GM12874 (cell line): ENCODE data around the gene JAKMIP2.

Source experiments
- TF ChIP-seq, protein P1 (sequence below): IDR thresholded peaks from 2 replicates; pipeline ENCODE4 v1.5.1; 2011; ENCODE audit warnings: low read depth, mild to moderate bottlenecking, control low read depth, low read length, moderate library complexity; ENCODE audit not compliant: insufficient read depth

The JAKMIP2 gene

DNA sequence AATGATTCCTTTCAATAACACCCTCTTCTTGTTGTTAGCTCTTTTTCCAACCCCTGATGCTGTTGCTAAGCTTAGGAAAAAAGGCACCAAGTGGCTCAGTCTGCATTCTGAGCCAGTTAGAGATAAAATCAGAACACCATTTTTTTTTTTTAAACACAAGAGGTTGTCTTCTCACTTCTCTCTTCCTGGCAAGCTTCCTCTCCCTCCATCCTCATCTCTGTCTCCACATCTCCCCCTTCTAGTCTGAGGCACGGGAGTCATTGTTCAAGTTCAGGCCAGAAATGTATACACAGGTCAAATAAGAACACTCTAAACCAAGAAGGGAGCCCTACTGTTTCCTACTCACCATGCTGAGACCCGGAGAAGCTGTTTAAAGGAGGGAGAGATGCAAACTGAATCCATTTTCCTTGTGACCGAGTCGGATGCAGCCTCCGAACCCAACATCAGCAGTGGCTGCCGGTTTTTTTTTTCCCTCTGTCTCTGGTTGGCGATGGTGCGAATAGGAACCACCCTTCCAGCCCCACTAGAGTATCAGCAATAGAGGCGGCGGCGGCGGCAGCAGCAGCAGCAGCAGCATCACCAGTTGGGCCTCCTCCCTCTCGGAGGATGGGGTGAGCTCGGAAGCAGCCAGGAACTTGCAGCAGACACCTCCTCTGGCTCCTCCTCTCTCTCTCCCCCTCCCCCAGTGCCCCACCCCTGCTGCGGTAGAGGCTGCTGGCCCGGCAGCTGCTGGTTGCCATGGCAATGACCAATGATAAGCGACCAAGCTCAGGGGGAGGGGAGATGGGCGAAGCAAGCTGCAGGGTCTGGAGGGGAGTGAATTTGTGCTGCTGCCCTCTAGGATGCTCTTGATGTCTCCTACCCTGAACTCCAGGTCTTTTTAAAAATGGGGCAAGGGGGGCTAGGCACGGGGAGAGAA is at the start of gene JAKMIP2:
Gene JAKMIP2, minus strand, starts transcription at position 619 of the 919 bp plus-strand sequence. CDS start 110,922 bp downstream, outside the sequence.
- TF ChIP-seq, protein P1, sequence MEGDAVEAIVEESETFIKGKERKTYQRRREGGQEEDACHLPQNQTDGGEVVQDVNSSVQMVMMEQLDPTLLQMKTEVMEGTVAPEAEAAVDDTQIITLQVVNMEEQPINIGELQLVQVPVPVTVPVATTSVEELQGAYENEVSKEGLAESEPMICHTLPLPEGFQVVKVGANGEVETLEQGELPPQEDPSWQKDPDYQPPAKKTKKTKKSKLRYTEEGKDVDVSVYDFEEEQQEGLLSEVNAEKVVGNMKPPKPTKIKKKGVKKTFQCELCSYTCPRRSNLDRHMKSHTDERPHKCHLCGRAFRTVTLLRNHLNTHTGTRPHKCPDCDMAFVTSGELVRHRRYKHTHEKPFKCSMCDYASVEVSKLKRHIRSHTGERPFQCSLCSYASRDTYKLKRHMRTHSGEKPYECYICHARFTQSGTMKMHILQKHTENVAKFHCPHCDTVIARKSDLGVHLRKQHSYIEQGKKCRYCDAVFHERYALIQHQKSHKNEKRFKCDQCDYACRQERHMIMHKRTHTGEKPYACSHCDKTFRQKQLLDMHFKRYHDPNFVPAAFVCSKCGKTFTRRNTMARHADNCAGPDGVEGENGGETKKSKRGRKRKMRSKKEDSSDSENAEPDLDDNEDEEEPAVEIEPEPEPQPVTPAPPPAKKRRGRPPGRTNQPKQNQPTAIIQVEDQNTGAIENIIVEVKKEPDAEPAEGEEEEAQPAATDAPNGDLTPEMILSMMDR: no peak

DNA sequence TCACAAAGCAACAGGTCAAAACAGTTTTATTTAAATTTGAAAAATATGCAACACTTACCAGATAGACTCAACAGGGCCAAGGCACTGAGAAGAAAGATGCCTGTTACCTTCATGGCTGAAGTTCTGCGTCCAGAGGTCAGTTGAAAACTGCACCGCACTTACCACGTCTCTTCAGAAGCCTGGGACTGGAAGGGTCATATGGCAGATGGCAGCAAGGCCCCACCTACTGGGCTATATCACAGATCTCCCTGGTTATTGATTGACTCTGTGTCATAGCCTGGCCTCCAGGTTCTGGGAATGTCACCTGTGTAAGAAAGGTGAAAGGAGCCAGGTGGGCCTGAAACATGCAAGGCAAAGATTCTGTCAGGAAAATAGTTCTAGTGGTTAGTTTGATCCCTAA is 48.9 kb upstream of the JAKMIP2 start, which contains the start of gene SPINK1:
Gene SPINK1, minus strand, starts transcription at position 207 of the 400 bp plus-strand sequence. Its CDS starts 94 bp downstream, at position 113.
- TF ChIP-seq, protein P1: no peak

DNA sequence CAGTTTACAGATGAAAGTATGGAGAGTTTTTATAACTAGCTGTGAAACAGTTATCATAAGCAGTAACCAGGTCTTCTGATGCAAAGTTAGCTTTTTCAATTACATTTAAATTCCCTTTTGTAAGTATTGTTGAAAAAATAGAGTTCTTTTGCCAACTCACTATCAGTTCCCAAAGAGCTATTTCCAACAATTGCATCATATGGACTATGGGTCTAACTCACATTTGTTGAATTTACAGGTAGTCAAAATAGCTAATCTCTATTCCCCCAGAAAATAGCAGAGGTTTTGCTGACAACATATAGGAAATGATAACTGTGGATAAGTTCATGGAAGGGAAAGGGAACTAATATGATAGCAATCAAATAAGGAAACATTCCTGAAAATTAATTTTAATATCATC is 47.5 kb upstream of the JAKMIP2 start:
- TF ChIP-seq, protein P1: no peak

DNA sequence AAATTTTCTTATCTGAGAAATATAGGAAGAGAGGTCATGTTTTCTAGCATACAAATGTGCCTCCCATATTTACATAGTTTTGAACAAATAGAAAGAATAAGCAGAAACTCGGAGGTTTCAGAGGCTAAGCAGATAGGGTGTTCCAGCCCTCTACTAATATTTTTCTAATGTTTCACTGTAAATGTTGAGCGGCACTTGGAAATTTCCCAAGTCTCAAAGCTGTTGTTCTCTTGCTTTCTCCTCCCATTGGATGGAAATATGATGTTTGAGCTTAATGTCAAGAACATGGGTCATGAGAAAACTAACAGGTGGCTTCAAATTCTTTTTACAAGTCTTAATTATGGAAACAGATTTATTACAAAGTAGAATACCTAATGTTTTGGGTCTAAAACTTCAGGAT is 43.8 kb upstream of the JAKMIP2 start:
- TF ChIP-seq, protein P1: no peak

DNA sequence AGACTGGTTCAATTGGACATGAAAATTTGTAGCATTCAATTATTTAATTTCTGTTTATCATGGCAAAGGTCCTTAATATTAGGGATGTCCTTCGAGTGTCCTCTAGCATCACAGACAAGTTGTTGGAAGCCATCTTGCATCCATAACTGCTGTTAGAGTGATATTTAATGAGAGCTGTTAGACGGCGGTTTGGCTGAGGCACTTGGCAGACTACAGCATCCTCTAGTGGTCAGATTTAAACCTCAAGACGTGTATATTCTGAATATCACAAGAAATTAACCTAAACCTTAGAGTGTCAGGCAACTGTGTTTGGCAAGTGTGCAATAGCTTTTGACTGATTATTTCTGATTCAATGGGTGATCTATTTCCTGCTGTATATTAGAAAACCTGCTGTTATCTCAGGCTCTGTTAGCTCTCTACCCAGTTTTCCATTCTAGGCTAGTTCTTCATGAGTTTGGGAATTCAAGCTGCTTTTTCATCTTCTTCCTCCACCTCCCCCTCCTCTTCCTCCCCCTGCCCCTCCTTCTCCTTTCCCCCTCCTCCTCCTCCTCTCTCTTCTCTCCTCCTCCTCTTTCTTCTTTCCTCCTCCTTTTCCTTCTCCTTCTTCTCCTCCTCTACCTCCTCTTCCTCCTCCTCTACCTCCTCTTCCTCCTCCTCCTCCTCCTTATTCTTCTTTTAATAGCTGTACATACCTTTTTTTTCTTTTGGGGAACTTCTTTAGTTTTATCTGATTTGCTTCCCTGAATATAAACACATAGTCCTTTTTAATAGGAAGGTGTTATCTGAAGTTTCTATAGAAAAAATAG is 40.4 kb upstream of the JAKMIP2 start:
- TF ChIP-seq, protein P1: peak; percentile 88

DNA sequence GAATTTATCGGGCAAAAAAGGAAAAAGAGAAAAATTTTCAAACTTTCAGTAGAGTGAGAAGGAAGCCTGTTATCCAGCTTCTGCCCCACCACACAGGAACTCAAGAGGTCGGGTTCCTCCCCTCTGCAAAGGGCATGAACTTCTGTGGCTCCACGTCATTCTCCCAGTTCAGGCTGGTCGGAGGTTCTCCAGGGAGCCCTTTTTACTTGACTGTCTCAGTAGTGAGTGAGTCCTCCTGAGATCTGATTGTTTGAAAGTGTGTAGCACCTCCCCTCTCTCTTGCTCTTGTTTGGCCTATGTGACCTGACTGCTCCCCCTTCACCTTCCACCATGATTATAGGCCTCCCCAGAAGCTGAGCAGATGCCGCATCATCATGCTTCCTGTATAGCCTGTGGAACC is 39.2 kb upstream of the JAKMIP2 start:
- TF ChIP-seq, protein P1: no peak

DNA sequence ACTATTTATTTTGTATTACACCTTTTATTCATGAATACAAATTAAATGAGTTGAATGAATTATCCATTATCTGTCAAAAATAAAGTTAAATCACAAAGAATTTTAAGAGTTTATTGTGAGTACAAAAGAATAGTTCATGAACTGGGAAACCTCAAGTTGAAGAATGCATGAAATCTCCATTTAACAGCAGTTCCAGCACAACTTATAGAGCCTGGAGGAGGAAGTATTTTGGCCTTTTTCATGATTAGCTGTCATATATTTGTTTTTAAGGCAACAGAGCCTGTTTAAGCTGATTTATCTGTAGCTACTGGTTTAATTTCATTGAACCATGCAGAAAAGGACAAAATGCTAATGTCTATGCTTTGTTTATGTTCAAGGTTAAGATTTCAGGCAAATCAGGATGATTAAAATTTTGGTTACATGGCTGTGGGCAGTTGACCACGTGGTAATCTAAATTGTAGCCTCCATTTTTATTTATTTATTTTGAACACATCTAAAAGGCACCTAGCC is 36.8 kb upstream of the JAKMIP2 start:
- TF ChIP-seq, protein P1: no peak
